Measurements from ENCODE around the gene KLHDC10.

DNA sequence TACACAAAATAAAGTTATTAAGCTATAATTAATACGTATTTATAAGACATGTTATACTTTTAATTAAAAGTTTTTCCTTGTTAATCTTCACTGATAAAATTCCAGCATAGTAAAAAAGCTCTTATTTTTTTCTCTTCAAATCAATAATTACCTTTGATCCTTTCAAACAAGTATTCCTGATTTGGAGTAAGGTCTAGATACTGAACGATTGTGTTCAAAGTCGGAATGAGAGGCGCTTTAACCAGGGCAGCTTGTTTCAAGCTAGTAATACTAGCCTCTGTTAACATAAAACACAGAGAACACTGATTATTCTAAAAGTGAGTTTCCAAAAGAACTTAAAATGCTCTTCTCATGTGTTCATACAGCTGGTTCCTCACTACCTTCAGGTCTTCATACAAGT, 107.9 kb downstream of the KLHDC10 start:
- TF ChIP-seq EZH2 (IDR thresholded peaks at IDR 0.05; ENCODE audit: low read depth): no peak
- TF ChIP-seq, protein P1, sequence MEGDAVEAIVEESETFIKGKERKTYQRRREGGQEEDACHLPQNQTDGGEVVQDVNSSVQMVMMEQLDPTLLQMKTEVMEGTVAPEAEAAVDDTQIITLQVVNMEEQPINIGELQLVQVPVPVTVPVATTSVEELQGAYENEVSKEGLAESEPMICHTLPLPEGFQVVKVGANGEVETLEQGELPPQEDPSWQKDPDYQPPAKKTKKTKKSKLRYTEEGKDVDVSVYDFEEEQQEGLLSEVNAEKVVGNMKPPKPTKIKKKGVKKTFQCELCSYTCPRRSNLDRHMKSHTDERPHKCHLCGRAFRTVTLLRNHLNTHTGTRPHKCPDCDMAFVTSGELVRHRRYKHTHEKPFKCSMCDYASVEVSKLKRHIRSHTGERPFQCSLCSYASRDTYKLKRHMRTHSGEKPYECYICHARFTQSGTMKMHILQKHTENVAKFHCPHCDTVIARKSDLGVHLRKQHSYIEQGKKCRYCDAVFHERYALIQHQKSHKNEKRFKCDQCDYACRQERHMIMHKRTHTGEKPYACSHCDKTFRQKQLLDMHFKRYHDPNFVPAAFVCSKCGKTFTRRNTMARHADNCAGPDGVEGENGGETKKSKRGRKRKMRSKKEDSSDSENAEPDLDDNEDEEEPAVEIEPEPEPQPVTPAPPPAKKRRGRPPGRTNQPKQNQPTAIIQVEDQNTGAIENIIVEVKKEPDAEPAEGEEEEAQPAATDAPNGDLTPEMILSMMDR (conservative IDR thresholded peaks at IDR 0.05): no peak
